Prostate gland (tissue), 2 donors: Measurements from ENCODE around the gene FIGN. TPM values are rescaled to one million over a fixed set of nuclear protein-coding genes. Genes with fewer than 3 reads are reported as not detected.

Experiments
- DNase-seq: peaks from one replicate; pipeline ENCODE4 v3.0.0-alpha.2; 2019; ENCODE audit warnings: low spot score
- H3K27ac ChIP-seq, 2 donors: fragments of 200-600 bp; sonication (generic); 2 replicates each; pipeline ENCODE4 v1.5.1; 2017 to 2019
- H3K27me3 ChIP-seq: fragments of 200-600 bp; sonication (generic); replicated peaks from 2 replicates; pipeline ENCODE4 v1.5.1; 2019; ENCODE audit not compliant: insufficient read depth
- H3K36me3 ChIP-seq, 2 donors: fragments of 200-600 bp; sonication (generic); 1 replicate in 1 of 2; 2 replicates in 1 of 2; pipeline versions ENCODE4 v1.5.1 to v1.8.1; 2017 to 2019
- H3K4me1 ChIP-seq: fragments of 200-600 bp; sonication (generic); replicated peaks from 2 replicates; pipeline ENCODE4 v1.5.1; 2019
- H3K4me3 ChIP-seq, 2 donors: fragments of 200-600 bp; sonication (generic); 2 replicates each; pipeline ENCODE4 v1.5.1; 2017 to 2019
- H3K9me3 ChIP-seq: fragments of 200-600 bp; sonication (generic); 2 replicates; pipeline ENCODE4 v1.5.1; 2017
- POLR2A ChIP-seq: fragments of 450-650 bp; IDR thresholded peaks from one replicate; pipeline ENCODE4 v1.6.1; 2016; ENCODE audit warnings: antibody characterized with exemption, mild to moderate bottlenecking
- POLR2AphosphoS5 ChIP-seq: sonication (generic); formaldehyde crosslinking; IDR thresholded peaks from one replicate; pipeline ENCODE4 v1.6.1; 2017; ENCODE audit warnings: antibody characterized with exemption
- WGBS: methylation state at CpG from one replicate; pipeline ENCODE4 v1.1.5; 2018; 5-methylcytosine and 5-hydroxymethylcytosine counted together
- intact Hi-C: fragments of 100-400 bp; cut with DNase I; formaldehyde crosslinking; loops from one replicate; pipeline ENCODE4 v1.14.2; 2022
- total RNA-seq, 2 donors: library from RNA; depleted of rRNA; stranded (reverse); fragments of >200 nt; gene quantifications; one replicate each; pipeline ENCODE4 v1.1.0, GENCODE V29; 2016
- TF ChIP-seq, protein P1 (sequence below), 4 experiments: fragments of 200-600 bp in 2 of 4; fragments of 450-650 bp in 2 of 4; sonication (generic) in 2 of 4; IDR thresholded peaks; 1 replicate in 3 of 4; 2 replicates in 1 of 4; pipeline ENCODE4 v1.5.1; 2016 to 2019; ENCODE audit warnings: antibody characterized with exemption in 4 of 4, mild to moderate bottlenecking in 2 of 4, moderate library complexity in 2 of 4

FIGN gene
- total RNA-seq, 2 donors from 2014 or later = 3.6 to 4.3 TPM

DNA sequence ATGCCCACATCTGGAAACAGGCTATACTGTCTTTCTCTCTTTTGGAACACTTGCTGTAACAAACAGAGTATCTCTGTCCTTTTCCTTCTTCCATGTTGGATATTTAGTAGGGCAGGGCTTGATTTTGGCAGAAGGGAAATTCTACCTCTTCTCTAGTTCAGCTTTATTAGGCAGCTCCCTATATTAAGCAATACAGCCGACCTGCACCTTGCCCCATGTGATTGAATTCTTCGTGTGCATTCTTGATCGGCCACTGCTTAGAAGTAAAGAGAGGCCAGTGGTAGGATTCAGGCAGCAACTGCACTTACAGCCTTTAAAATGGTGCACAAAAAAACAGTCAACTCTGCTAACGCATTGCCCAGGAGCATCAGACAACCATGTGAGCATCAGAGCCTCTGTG, 31.3 kb upstream of the FIGN start:
- no peaks in the 10 kb centered on the region for H3K27me3 ChIP-seq
- no peaks in the 10 kb centered on the region for H3K4me1 ChIP-seq
- no peaks in the 10 kb centered on the region for H3K9me3 ChIP-seq
- 90% methylated on average over 4 of the region's 4 CpGs for WGBS
- TF ChIP-seq POLR2AphosphoS5 (no peak), POLR2A (no peak)
- TF ChIP-seq, protein P1, sequence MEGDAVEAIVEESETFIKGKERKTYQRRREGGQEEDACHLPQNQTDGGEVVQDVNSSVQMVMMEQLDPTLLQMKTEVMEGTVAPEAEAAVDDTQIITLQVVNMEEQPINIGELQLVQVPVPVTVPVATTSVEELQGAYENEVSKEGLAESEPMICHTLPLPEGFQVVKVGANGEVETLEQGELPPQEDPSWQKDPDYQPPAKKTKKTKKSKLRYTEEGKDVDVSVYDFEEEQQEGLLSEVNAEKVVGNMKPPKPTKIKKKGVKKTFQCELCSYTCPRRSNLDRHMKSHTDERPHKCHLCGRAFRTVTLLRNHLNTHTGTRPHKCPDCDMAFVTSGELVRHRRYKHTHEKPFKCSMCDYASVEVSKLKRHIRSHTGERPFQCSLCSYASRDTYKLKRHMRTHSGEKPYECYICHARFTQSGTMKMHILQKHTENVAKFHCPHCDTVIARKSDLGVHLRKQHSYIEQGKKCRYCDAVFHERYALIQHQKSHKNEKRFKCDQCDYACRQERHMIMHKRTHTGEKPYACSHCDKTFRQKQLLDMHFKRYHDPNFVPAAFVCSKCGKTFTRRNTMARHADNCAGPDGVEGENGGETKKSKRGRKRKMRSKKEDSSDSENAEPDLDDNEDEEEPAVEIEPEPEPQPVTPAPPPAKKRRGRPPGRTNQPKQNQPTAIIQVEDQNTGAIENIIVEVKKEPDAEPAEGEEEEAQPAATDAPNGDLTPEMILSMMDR (IDR thresholded peaks at IDR 0.05) = no peak
- DNase-seq = no peak
- no peak overlapping the region for H3K27ac ChIP-seq
- H3K36me3 ChIP-seq = no peaks in the 10 kb centered on the region
- no peak overlapping the region for H3K4me3 ChIP-seq
- intact Hi-C loops = no loop called here

DNA sequence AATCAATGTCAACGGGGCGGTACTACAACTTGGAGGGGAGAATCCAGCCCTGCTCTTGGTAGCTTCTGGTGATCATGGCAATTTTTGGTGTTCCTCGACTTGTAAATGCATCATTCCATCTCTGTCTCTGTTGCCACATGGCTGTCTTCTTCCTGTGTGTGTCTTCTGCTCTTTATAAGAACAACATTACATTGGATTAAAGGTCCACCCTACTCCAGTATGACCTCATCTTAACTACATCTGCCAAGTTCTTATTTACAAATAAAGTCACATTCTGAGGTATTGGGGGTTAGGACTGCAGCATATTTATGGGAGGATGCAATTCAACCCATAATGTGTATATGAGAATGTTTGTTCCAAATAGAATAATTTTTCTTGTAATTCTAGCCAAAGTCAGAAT, 28.8 kb upstream of the FIGN start:
- no peaks in the 10 kb centered on the region for H3K4me1 ChIP-seq
- no peak overlapping the region for H3K4me3 ChIP-seq
- intact Hi-C loops = no loop called here
- WGBS = 82% methylated on average over 3 of the region's 3 CpGs
- H3K27ac ChIP-seq = no peak overlapping the region
- no peaks in the 10 kb centered on the region for H3K9me3 ChIP-seq
- no peaks in the 10 kb centered on the region for H3K27me3 ChIP-seq
- no peaks in the 10 kb centered on the region for H3K36me3 ChIP-seq
- TF ChIP-seq POLR2A = no peak
- no peak for TF ChIP-seq POLR2AphosphoS5
- TF ChIP-seq, protein P1 (IDR thresholded peaks at IDR 0.05) = no peak
- DNase-seq = no peak

DNA sequence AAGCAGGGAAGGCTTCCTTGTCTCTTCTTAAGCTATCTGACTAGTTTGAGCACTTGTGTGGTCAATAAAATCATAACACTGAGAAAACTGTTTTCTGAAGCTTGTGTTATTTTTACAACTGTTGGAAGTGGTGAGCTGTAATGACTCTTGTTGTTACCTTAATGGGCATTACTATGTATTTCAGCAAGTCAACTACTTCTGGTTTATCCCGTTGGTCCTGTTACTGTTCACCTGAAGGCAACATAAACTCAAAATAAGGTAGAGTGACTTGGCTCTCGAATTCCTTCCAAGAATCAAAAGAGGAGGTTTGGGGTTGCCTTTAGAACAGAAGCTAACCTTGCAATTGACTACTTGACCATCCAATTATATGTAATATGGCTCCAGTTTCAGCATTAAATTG, 23.2 kb upstream of the FIGN start:
- H3K4me1 ChIP-seq = no peaks in the 10 kb centered on the region
- no peaks in the 10 kb centered on the region for H3K27me3 ChIP-seq
- intact Hi-C loops = no loop called here
- no peak for DNase-seq
- 36% methylated on average over 2 of the region's 2 CpGs for WGBS
- H3K9me3 ChIP-seq = no peaks in the 10 kb centered on the region
- H3K4me3 ChIP-seq = no peak overlapping the region
- H3K36me3 ChIP-seq = no peaks in the 10 kb centered on the region
- no peak overlapping the region for H3K27ac ChIP-seq
- TF ChIP-seq, protein P1 (IDR thresholded peaks at IDR 0.05) = no peak
- no peak for TF ChIP-seq POLR2AphosphoS5
- no peak for TF ChIP-seq POLR2A

DNA sequence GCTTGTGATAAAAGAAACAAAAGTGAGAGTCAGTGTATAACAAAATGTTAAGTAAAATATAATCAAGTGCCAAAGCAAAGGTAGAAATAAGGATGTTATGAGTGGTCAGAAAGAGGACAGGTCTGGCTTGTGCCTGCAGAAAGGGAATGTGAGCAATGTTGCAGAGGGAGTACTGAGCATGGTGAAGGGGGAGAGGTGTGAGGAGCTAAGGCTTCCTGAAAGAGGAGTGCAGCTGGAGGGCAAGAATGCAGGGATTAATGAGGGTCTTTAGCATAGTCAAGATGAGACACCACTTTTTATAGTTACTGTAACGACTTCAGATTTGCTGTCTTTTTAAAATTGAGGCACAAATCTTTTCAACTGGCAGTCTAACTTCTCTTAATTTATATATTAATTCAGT, 22.0 kb upstream of the FIGN start:
- intact Hi-C loops = no loop called here
- WGBS = 58% methylated on average over 1 of the region's 1 CpG

DNA sequence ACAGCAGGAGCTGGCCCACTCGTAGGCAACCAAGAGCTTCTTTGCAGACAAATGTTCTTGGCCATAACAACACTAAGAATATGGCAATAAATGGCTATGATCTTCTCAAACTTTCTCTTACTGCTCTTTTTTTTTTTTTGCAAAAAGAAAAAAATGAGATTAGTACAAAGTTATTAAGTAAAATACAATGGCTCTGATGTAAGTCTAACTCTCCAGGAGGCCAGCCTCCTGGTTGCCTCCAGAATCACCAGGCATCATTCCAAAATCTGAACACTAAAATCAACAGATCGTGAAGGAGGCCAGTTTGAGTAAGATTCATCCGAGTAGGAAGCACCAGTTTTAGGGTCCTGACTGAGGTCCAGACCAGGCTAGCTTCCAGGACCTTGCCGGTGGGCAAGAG, 20.8 kb upstream of the FIGN start:
- intact Hi-C loops = no loop called here

More for the DNA sequence above, 22.0 kb upstream of the FIGN start:
- Histone ChIP-seq H3K4me1 (no peaks in the 10 kb centered on the region), H3K4me3 (no peak overlapping the region), H3K9me3 (no peaks in the 10 kb centered on the region), H3K27me3 (no peaks in the 10 kb centered on the region), H3K36me3 (no peaks in the 10 kb centered on the region), H3K27ac (no peak overlapping the region)
- TF ChIP-seq, protein P1 (IDR thresholded peaks at IDR 0.05) = no peak
- TF ChIP-seq POLR2A (no peak), POLR2AphosphoS5 (no peak)
- no peak for DNase-seq

More for the DNA sequence above, 20.8 kb upstream of the FIGN start:
- H3K4me1 ChIP-seq = no peaks in the 10 kb centered on the region
- 65% methylated on average over 4 of the region's 4 CpGs for WGBS
- H3K27me3 ChIP-seq = no peaks in the 10 kb centered on the region
- no peak overlapping the region for H3K4me3 ChIP-seq
- no peak for TF ChIP-seq POLR2AphosphoS5
- TF ChIP-seq, protein P1 (IDR thresholded peaks at IDR 0.05) = no peak
- no peak for TF ChIP-seq POLR2A
- no peaks in the 10 kb centered on the region for H3K36me3 ChIP-seq
- no peak overlapping the region for H3K27ac ChIP-seq
- DNase-seq = no peak
- H3K9me3 ChIP-seq = no peaks in the 10 kb centered on the region
